Measurements from ENCODE around the gene GABRB1.
"Not testable (repeated sequence)": the region's sequence is repeated elsewhere in the genome, so short reads cannot be mapped to it uniquely, and the experiment has no call there.

The GABRB1 gene

GRCh38 chr4:47326025-47326424, 294.7 kb downstream of the GABRB1 start:
- no peak for DNase-seq

GRCh38 chr4:47330866-47331265, 299.5 kb downstream of the GABRB1 start:
- no peak for DNase-seq

GRCh38 chr4:47334652-47335051, 303.3 kb downstream of the GABRB1 start:
- no peak for DNase-seq

GRCh38 chr4:47337893-47338292, 306.5 kb downstream of the GABRB1 start:
- no peak for DNase-seq

GRCh38 chr4:47340914-47341313, 309.5 kb downstream of the GABRB1 start:
- no peak for DNase-seq

GRCh38 chr4:47342796-47343195, 311.4 kb downstream of the GABRB1 start:
- DNase-seq: no peak

- no peak for DNase-seq
Observed at GRCh38 chr4:47349326-47349725, 318.0 kb downstream of the GABRB1 start.

GRCh38 chr4:47355568-47355967, 324.2 kb downstream of the GABRB1 start:
- DNase-seq: no peak

- no peak for DNase-seq
Observed at GRCh38 chr4:47359891-47360290, 328.5 kb downstream of the GABRB1 start.

GRCh38 chr4:47367761-47368160, 336.4 kb downstream of the GABRB1 start:
- no peak for DNase-seq

- no peak for DNase-seq
Observed at GRCh38 chr4:47368211-47368610, 336.8 kb downstream of the GABRB1 start.

GRCh38 chr4:47372561-47372960, 341.2 kb downstream of the GABRB1 start:
- DNase-seq: no peak

- DNase-seq: no peak
Observed at GRCh38 chr4:47373174-47373573, 341.8 kb downstream of the GABRB1 start.

- no peak for DNase-seq
Observed at GRCh38 chr4:47373709-47374108, 342.3 kb downstream of the GABRB1 start.

GRCh38 chr4:47374477-47374876, 343.1 kb downstream of the GABRB1 start:
- no peak for DNase-seq

- DNase-seq: not testable (repeated sequence)
Observed at GRCh38 chr4:47378021-47378530, 346.7 kb downstream of the GABRB1 start.

GRCh38 chr4:47381172-47381571, 349.8 kb downstream of the GABRB1 start:
- no peak for DNase-seq

GRCh38 chr4:47382846-47383360, 351.5 kb downstream of the GABRB1 start:
- DNase-seq: no peak

- DNase-seq: no peak
Observed at GRCh38 chr4:47383829-47384427, 352.6 kb downstream of the GABRB1 start.

GRCh38 chr4:47386146-47386545, 354.8 kb downstream of the GABRB1 start:
- no peak for DNase-seq

- DNase-seq: no peak
Observed at GRCh38 chr4:47386561-47387235, 355.3 kb downstream of the GABRB1 start.

GRCh38 chr4:47390428-47391125, 359.2 kb downstream of the GABRB1 start:
- no peak for DNase-seq

- DNase-seq: no peak
Observed at GRCh38 chr4:47391256-47391655, 359.9 kb downstream of the GABRB1 start.

GRCh38 chr4:47406408-47406807, 375.0 kb downstream of the GABRB1 start:
- DNase-seq: no peak

Measured in activated naive CD4-positive, alpha-beta T cell treated with Interleukin-2 at 50 U/mL for 16 hours (primary cell).